Fibroblast of pulmonary artery (primary cell): ENCODE data around the gene SGCA.

Source experiments
- DNase-seq: peaks from one replicate; pipeline ENCODE4 v3.0.0-alpha.2; 2010; ENCODE audit warnings: low read depth
- H3K4me3 ChIP-seq: replicated peaks from 2 replicates; pipeline ENCODE4 v1.5.1; 2011; ENCODE audit warnings: low read depth, mild to moderate bottlenecking, control low read depth, low read length, moderate library complexity
- CTCF ChIP-seq: IDR thresholded peaks from 2 replicates; pipeline ENCODE4 v1.5.1; 2011; ENCODE audit warnings: mild to moderate bottlenecking, control low read depth, low read length, inconsistent platforms; ENCODE audit errors: missing control alignments

Gene SGCA

DNA sequence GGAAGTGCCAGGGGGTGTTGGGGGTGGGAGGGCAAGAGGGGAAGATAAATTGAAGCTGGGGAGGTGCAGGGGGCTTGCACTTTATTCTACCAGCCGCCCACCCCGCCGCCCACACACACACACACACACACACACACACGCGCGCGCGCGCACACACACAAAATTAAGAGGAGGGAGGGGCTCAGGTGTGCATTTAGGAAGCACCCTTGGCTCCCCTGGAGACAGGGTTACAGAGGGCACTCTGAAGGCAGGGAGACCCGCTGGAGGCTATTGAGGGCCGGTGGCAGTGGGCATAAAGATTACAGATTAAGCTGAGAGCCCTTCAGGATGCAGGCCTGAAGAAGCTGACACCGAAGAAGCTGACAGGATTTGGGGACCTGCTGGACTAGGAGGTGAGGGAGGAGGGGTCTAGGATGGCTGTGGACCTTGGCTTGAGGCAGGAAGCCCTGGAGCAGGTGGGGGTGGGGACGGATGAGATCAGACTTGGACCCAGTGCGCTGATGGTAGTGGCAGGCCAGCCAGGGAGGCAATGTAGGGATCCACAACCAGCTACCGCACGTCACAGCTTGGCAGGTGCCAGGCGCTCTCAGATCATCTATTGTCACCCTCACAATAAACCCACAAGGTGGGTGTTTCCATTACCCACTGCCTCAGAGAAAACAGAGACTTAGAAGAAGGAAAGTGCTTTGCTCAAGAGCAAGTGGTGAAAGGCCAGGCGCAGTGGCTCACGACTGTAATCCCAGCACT lies 35.1 kb upstream of the SGCA start:
- H3K4me3 ChIP-seq, result peak overlapping the region; percentile 45
- no peak for TF ChIP-seq CTCF
- no peak for DNase-seq

DNA sequence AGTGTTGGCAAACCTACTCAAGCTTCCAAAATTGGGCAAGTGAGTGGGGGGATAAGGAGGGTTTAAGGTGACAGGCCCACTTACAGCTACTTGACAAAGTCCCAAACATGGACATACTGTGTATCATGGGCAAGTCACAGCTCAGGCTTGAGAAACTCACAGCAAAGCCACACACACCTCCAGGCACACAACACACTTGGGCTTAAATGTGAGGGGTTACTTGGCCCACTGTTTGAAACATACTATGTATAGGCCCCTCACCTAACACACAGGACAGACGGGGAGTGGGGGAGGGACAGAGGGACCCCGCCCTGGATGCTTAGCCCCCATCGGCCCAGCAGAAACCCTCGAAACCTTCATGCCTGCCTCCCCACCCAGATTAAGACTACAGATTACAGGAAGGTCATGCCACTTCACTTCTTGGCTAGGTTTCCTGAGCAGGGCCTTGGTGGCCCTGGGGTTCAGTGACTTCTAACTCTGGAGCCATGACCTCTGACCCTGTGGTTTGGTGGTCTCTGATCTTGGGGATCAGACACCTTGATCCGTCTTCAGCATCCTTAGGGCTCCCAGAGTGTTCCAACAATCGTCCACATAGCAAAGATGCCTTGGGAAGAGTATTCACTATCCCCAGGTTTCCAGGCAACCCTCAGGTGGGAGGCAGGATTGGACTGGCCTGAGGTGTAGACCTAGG lies 33.6 kb upstream of the SGCA start:
- TF ChIP-seq CTCF, result no peak
- no peak overlapping the region for H3K4me3 ChIP-seq
- DNase-seq, result no peak

DNA sequence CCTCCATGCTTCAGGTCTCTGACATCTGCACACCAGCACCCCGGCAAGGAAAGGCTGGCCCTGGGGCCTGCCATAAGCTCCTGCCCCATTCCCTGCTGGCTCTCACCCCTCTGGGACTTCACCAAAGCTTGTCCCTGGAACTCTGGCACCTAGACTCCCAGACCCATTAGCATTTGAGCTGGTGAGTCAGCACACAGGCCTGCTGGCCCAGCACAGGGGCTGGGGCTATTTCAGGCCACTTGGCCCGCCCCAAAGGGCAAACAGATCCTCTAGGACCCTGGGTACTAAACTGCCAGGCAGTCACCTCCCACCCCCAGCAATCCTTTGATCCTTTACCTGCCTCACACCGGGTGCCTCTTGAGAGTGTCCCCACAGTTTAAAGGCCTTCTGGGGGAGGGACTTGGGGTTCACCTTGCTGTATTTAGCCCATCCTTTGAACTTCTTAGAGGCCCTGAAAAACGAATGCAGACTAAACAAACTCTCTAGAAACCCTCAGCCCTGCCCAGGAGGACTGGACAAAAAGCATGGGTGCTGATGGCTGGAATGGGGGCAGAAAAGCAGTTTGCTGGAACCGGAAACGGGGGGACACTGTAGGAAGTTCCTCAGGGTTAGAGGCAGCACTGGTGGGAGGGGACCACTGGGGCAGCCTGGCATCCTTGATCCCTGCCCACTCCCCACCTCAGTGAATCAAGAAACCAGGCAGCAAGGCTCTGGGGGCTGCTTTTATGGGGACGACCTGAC lies 32.6 kb upstream of the SGCA start:
- DNase-seq, result peak; percentile 37
- no peak for TF ChIP-seq CTCF
- H3K4me3 ChIP-seq, result no peak overlapping the region

DNA sequence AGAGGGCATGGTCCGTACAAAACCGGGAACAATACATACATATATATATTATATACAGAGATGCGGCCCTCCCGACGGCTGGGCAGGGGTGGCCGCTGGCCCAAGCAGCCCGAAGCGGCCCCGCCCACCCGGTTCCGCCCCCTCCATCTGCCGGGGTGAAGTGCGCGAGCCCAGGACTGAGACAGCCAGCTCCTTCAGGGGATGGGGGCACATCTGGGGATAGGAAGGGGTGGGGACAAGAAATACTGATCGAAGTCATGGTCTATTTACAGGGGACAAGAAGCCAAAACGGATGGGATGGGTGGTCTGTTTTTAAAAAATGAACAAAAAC lies 32.1 kb upstream of the SGCA start:
- no peak overlapping the region for H3K4me3 ChIP-seq
- TF ChIP-seq CTCF, result no peak

DNA sequence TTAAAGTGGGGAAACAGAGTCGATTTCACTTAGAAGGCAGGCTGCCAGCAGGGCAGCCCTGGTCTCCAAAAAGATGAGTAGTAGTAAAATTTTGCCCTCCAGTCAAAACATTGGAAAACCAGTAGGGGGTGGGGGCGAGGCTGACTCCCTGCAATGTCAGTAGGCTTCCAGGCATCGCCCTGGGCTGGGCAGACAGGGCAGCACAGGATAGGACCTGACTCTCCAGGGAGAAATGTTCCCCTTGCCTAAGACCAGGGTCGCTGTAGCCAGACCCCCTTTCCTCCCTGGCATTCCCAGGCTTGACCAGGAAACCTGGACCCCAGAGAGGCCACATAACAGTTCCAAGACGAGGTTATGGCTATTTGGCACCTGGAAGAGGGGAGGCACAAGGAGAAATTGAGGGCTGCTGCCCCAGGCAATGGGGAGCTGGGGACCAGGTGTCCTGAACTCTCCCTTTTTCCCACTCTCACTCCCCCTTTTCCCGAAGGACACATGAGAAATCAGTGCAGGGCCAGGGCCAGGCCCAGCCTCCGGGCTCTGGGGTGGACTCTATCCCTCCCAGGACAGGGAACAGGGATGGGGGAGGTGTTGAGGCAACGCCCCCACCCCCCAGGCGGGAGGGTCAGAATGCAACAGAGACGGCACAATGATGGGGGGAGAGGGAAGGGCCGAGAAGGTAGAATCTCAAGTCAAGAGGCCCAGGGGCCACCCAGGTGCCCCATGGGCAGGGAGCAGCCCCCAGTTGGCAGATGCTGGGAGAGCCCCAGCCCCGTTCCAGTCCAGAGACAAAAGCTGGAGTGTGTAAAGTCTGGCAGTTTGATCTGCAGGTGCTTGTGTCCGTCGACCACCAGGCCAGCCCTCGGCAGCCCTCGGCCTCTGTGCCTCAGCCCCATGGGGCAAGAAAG lies 31.3 kb upstream of the SGCA start:
- TF ChIP-seq CTCF, result no peak
- H3K4me3 ChIP-seq, result no peak overlapping the region
- DNase-seq, result no peak

More for the DNA sequence above, 32.1 kb upstream of the SGCA start:
- DNase-seq, result no peak

DNA sequence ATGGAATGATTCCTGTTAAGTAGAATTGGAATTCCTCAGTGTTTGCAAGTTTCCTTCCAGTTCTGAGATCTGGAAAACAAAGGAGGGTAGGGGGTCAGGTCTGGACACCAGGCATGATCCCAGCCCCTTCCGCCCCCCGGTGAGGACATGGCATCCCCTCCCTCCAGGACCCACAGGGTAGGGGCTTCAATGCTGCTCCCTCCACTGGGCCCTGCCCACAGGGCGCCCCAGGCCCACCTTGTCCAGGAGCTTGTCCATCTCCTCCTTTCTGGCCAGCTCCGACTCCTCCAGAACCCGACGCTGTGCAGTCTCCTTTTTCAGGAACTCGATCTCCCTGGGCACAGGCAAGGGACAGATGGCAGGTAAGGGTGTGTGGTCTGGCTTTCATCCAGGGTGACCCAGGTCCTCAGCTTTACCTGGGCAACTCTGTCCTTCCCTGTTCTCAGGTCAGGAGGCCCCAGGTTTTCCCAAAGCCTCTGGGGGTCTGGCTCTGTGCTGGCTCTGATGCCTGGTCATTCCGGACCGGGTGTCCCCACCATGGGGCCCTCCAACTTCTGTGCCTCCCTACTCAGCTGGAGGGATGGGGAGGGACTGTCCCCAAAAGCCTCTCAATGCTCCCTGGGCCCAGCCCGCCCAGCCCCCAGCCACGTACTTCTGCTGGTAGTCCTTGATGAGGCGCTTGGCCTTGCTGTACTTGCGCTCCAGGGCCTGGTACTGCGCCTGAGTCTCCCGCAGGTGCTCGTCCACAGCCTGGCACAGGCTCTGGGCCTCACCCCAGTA lies 30.3 kb upstream of the SGCA start:
- no peak overlapping the region for H3K4me3 ChIP-seq
- no peak for TF ChIP-seq CTCF
- DNase-seq, result no peak
